Uterus (tissue), 2 donors: Measurements from ENCODE around the gene SUSD1.

ENCODE experiments used
- POLR2A ChIP-seq, 2 donors: fragments of 450-650 bp; IDR thresholded peaks; one replicate each; pipeline ENCODE4 v1.6.1; 2016; ENCODE audit warnings: antibody characterized with exemption in 2 of 2, mild to moderate bottlenecking in 1 of 2, moderate library complexity in 1 of 2
- TF ChIP-seq, protein P1 (sequence below), 4 experiments: fragments of 200-600 bp in 2 of 4; fragments of 450-650 bp in 2 of 4; sonication (generic) in 2 of 4; IDR thresholded peaks; one replicate each; pipeline ENCODE4 v1.5.1; 2016 to 2019; ENCODE audit warnings: antibody characterized with exemption in 4 of 4, mild to moderate bottlenecking in 2 of 4, moderate library complexity in 1 of 4

DNA sequence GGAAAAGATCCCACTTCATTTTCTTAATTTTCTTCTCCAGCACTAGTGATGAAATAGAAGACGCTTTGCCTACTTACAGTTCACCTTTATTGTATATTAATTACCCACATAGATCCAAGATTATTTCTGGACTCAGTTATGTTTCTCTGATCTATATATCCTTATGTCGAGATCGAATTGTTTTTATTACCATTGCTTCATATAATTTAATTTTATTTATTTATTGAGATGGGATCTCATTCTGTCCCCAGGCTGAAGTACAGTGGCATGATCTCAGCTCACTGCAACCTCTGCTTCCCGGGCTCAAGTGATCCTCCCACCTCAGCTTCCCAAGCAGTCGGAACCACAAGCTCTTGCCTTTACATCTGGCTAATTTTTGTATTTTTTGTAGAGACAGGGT lies 157.2 kb downstream of the SUSD1 start:
- TF ChIP-seq, protein P1, sequence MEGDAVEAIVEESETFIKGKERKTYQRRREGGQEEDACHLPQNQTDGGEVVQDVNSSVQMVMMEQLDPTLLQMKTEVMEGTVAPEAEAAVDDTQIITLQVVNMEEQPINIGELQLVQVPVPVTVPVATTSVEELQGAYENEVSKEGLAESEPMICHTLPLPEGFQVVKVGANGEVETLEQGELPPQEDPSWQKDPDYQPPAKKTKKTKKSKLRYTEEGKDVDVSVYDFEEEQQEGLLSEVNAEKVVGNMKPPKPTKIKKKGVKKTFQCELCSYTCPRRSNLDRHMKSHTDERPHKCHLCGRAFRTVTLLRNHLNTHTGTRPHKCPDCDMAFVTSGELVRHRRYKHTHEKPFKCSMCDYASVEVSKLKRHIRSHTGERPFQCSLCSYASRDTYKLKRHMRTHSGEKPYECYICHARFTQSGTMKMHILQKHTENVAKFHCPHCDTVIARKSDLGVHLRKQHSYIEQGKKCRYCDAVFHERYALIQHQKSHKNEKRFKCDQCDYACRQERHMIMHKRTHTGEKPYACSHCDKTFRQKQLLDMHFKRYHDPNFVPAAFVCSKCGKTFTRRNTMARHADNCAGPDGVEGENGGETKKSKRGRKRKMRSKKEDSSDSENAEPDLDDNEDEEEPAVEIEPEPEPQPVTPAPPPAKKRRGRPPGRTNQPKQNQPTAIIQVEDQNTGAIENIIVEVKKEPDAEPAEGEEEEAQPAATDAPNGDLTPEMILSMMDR (IDR thresholded peaks at IDR 0.05): no peak
- TF ChIP-seq POLR2A (IDR thresholded peaks at IDR 0.05): no peak
